IMR-90 (cell line): ENCODE data around the gene APOBEC3F.
"Not testable (repeated sequence)": the region's sequence is repeated elsewhere in the genome, so short reads cannot be mapped to it uniquely, and the experiment has no call there.

Experiments
- MAZ ChIP-seq: IDR thresholded peaks from 2 replicates; pipeline ENCODE4 v1.6.1; 2012; ENCODE audit warnings: low read depth, mild to moderate bottlenecking, low read length, improper control_type of control experiment, moderate library complexity, borderline replicate concordance
- POLR2A ChIP-seq: IDR thresholded peaks from 2 replicates; pipeline ENCODE4 v1.6.1; 2012; ENCODE audit warnings: mild to moderate bottlenecking, low read depth, low read length
- SMC3 ChIP-seq: fragments of 150-350 bp; IDR thresholded peaks from 2 replicates; pipeline ENCODE4 v1.6.1; 2016; ENCODE audit warnings: low read depth, mild to moderate bottlenecking, antibody characterized with exemption, low read length, moderate library complexity
- TF ChIP-seq, protein P1 (sequence below): conservative IDR thresholded peaks from 2 replicates; pipeline ENCODE4 v1.5.1; 2012; ENCODE audit warnings: mild to moderate bottlenecking, low read depth, low read length, improper control_type of control experiment
- TF ChIP-seq, protein P2 (sequence below): fragments of 150-350 bp; IDR thresholded peaks from 2 replicates; pipeline ENCODE4 v1.6.1; 2016; ENCODE audit warnings: low read depth, mild to moderate bottlenecking, low read length, moderate library complexity, borderline replicate concordance

- TF ChIP-seq, protein P1, sequence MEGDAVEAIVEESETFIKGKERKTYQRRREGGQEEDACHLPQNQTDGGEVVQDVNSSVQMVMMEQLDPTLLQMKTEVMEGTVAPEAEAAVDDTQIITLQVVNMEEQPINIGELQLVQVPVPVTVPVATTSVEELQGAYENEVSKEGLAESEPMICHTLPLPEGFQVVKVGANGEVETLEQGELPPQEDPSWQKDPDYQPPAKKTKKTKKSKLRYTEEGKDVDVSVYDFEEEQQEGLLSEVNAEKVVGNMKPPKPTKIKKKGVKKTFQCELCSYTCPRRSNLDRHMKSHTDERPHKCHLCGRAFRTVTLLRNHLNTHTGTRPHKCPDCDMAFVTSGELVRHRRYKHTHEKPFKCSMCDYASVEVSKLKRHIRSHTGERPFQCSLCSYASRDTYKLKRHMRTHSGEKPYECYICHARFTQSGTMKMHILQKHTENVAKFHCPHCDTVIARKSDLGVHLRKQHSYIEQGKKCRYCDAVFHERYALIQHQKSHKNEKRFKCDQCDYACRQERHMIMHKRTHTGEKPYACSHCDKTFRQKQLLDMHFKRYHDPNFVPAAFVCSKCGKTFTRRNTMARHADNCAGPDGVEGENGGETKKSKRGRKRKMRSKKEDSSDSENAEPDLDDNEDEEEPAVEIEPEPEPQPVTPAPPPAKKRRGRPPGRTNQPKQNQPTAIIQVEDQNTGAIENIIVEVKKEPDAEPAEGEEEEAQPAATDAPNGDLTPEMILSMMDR = not testable (repeated sequence)
- TF ChIP-seq SMC3, POLR2A, MAZ: not testable (repeated sequence)
- TF ChIP-seq, protein P2, sequence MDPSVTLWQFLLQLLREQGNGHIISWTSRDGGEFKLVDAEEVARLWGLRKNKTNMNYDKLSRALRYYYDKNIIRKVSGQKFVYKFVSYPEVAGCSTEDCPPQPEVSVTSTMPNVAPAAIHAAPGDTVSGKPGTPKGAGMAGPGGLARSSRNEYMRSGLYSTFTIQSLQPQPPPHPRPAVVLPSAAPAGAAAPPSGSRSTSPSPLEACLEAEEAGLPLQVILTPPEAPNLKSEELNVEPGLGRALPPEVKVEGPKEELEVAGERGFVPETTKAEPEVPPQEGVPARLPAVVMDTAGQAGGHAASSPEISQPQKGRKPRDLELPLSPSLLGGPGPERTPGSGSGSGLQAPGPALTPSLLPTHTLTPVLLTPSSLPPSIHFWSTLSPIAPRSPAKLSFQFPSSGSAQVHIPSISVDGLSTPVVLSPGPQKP = not testable (repeated sequence)
These were observed 38.5 kb downstream of the APOBEC3F start for GRCh38 chr22:39079054-39079637.
